SK-N-SH (cell line): Measurements from ENCODE around the gene SPTSSB.

Source experiments
- CHD2 ChIP-seq: fragments of 150-350 bp; IDR thresholded peaks from 2 replicates; pipeline ENCODE4 v1.6.1; 2018; ENCODE audit warnings: low read length; ENCODE audit not compliant: partially characterized antibody
- CTCF ChIP-seq: fragments of 200-600 bp; sonication (generic); IDR thresholded peaks from 2 replicates; pipeline ENCODE4 v1.6.1; 2017; ENCODE audit warnings: antibody characterized with exemption, mild to moderate bottlenecking, moderate library complexity
- EZH2phosphoT487 ChIP-seq: fragments of 200-600 bp; sonication (generic); IDR thresholded peaks from 2 replicates; pipeline ENCODE4 v1.6.1; 2017; ENCODE audit warnings: low read depth, mixed run types, mild to moderate bottlenecking, antibody characterized with exemption, moderate library complexity, borderline replicate concordance
- FOXJ3 ChIP-seq: sonication (generic); formaldehyde crosslinking; IDR thresholded peaks from 2 replicates; pipeline ENCODE4 v1.5.1; 2020; ENCODE audit warnings: mild to moderate bottlenecking, missing genetic modification reagents
- GABPA ChIP-seq: IDR thresholded peaks from 2 replicates; pipeline ENCODE4 v1.4.0; 2012; ENCODE audit warnings: low read depth, mild to moderate bottlenecking
- NFIC ChIP-seq: IDR thresholded peaks from 2 replicates; pipeline ENCODE4 v1.4.0; 2012; ENCODE audit warnings: borderline replicate concordance
- NRF1 ChIP-seq: IDR thresholded peaks from 2 replicates; pipeline ENCODE4 v1.6.1; 2012; ENCODE audit warnings: low read depth, mild to moderate bottlenecking, low read length
- POLR2AphosphoS5 ChIP-seq: IDR thresholded peaks from 2 replicates; pipeline ENCODE4 v1.6.1; 2012; ENCODE audit warnings: low read depth, low read length
- RAD21 ChIP-seq: IDR thresholded peaks from 2 replicates; pipeline ENCODE4 v1.6.1; 2012; ENCODE audit warnings: mild to moderate bottlenecking, low read length
- TAF1 ChIP-seq: IDR thresholded peaks from 2 replicates; pipeline ENCODE4 v1.6.1; 2012; ENCODE audit warnings: low read depth, mild to moderate bottlenecking, low read length, moderate library complexity, borderline replicate concordance
- YY1 ChIP-seq: IDR thresholded peaks from 2 replicates; pipeline ENCODE4 v1.4.0; 2012; ENCODE audit warnings: low read depth, mild to moderate bottlenecking

DNA sequence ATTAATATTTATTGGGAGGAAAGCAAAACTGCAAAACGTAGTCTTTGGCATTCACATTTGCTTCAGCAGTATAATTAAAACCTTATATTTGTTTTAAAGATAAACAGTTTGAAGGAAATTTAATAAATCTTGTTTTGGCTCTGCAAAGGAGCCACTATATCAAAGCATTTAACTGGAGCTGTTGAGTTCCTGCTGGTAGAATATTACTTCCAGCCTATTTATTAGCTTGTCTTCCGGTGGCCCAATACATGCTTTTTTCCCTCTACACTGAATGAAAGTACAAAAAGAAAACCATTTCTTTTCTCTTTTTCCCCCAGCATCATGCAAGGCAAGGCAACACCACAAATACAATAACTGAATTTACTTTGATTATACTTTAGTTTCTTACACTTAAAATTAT, 26.3 kb downstream of the SPTSSB start:
- TF ChIP-seq CTCF (no peak), GABPA (no peak), CHD2 (no peak), TAF1 (no peak), EZH2phosphoT487 (no peak), POLR2AphosphoS5 (no peak), NRF1 (no peak), YY1 (no peak), FOXJ3 (CRISPR knock-in tag) (no peak), NFIC (no peak), RAD21 (no peak)
